HG03196 (cell line): Measurements from ENCODE around the gene MAP1B.

Experiments used
- ATAC-seq: cut with Tn5 transposase; IDR thresholded peaks from one replicate; pipeline ENCODE4 v1.9.1; 2021; ENCODE audit not compliant: unreplicated experiment

MAP1B gene

GRCh38 chr5:72093824-72094223 lies 13.5 kb upstream of the MAP1B start:
- ATAC-seq, result no peak

- ATAC-seq, result no peak
These were observed 10.6 kb upstream of the MAP1B start for GRCh38 chr5:72096602-72097188.

GRCh38 chr5:72101828-72102227 lies 5.4 kb upstream of the MAP1B start:
- ATAC-seq, result no peak

- ATAC-seq, result no peak
These were observed 501 bp upstream of the MAP1B start for GRCh38 chr5:72106817-72107130.

- no peak for ATAC-seq
These were observed 576 bp downstream of the MAP1B start for GRCh38 chr5:72107901-72108201.

GRCh38 chr5:72108202-72109061 lies 1.2 kb downstream of the MAP1B start:
- no peak for ATAC-seq

GRCh38 chr5:72109062-72109411 lies 1.8 kb downstream of the MAP1B start:
- no peak for ATAC-seq

GRCh38 chr5:72109625-72110024 lies 2.4 kb downstream of the MAP1B start:
- ATAC-seq, result no peak

GRCh38 chr5:72110394-72111013 lies 3.2 kb downstream of the MAP1B start:
- no peak for ATAC-seq

- ATAC-seq, result no peak
These were observed 5.1 kb downstream of the MAP1B start for GRCh38 chr5:72112389-72112788.

- no peak for ATAC-seq
These were observed 7.4 kb downstream of the MAP1B start for GRCh38 chr5:72114629-72115028.

GRCh38 chr5:72115296-72115695 lies 8.0 kb downstream of the MAP1B start:
- no peak for ATAC-seq

- ATAC-seq, result no peak
These were observed 10.0 kb downstream of the MAP1B start for GRCh38 chr5:72117307-72117706.

GRCh38 chr5:72121052-72121779 lies 13.9 kb downstream of the MAP1B start:
- no peak for ATAC-seq

- ATAC-seq, result no peak
These were observed 14.6 kb downstream of the MAP1B start for GRCh38 chr5:72121780-72122445.

- ATAC-seq, result no peak
These were observed 15.3 kb downstream of the MAP1B start for GRCh38 chr5:72122602-72123001.

GRCh38 chr5:72123764-72124376 lies 16.6 kb downstream of the MAP1B start:
- ATAC-seq, result no peak

GRCh38 chr5:72125271-72125940 lies 18.1 kb downstream of the MAP1B start:
- no peak for ATAC-seq

GRCh38 chr5:72125941-72126620 lies 18.8 kb downstream of the MAP1B start:
- ATAC-seq, result no peak

- no peak for ATAC-seq
These were observed 19.5 kb downstream of the MAP1B start for GRCh38 chr5:72126796-72127195.
